ENCODE measurements around the gene TTC36. TPM values are rescaled to one million over a fixed set of nuclear protein-coding genes. Genes with fewer than 3 reads are reported as not detected.
"Not testable (repeated sequence)": the region's sequence is repeated elsewhere in the genome, so short reads cannot be mapped to it uniquely, and the experiment has no call there.

TTC36 gene
- total and polyA plus RNA-seq, 2 of the 4 experiments (the other 2 are of a cell fraction): not detected

- H3K4me2 ChIP-seq (ENCODE audit: low read depth, low read length); H3K4ac ChIP-seq (ENCODE audit: low read depth, low read length); H2BK5ac ChIP-seq (ENCODE audit: low read depth, low read length, poor library complexity, severe bottlenecking); H3K18ac ChIP-seq (ENCODE audit: low read depth, low read length); H4K91ac ChIP-seq (ENCODE audit: insufficient read depth, low read depth, low read length); H3K9ac ChIP-seq (ENCODE audit: low read depth, low read length); CTCF ChIA-PET; H3K27ac ChIP-seq (ENCODE audit: insufficient read depth, low read length); intact Hi-C loops (cut with micrococcal nuclease); H2AK9ac ChIP-seq (replicated peaks; ENCODE audit: low read depth, low read length, poor library complexity); H2AFZ ChIP-seq (replicated peaks; ENCODE audit: low read length, poor library complexity); H3K4me1 ChIP-seq (ENCODE audit: control insufficient read depth, insufficient read depth, low read length); POLR2A ChIA-PET (ENCODE audit: unreplicated experiment); in situ Hi-C loops (cut with MboI; ENCODE audit: low sequenced_read_pairs); H2AK5ac ChIP-seq (ENCODE audit: low read depth, low read length); H3K14ac ChIP-seq (replicated peaks; ENCODE audit: low read depth, low read length); BruUV-seq (replicated peaks); H4K5ac ChIP-seq (ENCODE audit: low read depth, low read length); DNase-seq; H2BK15ac ChIP-seq (ENCODE audit: low read depth, low read length); H4K8ac ChIP-seq (ENCODE audit: low read depth in 2 of 2, low read length in 2 of 2); H3K23ac ChIP-seq (ENCODE audit: low read depth, low read length); H3K56ac ChIP-seq (ENCODE audit: extremely low read depth, insufficient read depth, low read length); H3K27me3 ChIP-seq (ENCODE audit: control insufficient read depth, insufficient read depth, low read length); H2BK120ac ChIP-seq (ENCODE audit: low read depth, low read length); H3K9me3 ChIP-seq (ENCODE audit: control insufficient read depth, insufficient read depth, low read length); H3K79me1 ChIP-seq (ENCODE audit: low read depth in 1 of 2, low read length in 2 of 2); H4K20me1 ChIP-seq (ENCODE audit: insufficient read depth, low read length); H3K9me1 ChIP-seq (ENCODE audit: insufficient read depth, low read length); dilution Hi-C loops (cut with HindIII; ENCODE audit: low sequenced_read_pairs, unreplicated experiment); H3K4me3 ChIP-seq (ENCODE audit: insufficient read depth, low read depth, low read length); H2BK20ac ChIP-seq (ENCODE audit: low read depth, low read length); ATAC-seq (ENCODE audit: low read depth): not testable (repeated sequence)
- peaks cover 45% of the 10 kb centered on the region for H3K36me3 ChIP-seq (ENCODE audit: control insufficient read depth, insufficient read depth, low read length)
- no CpG with 5 or more reads among the region's 1 CpG for WGBS, 2 experiments (ENCODE audit: extremely low coverage in 2 of 2, insufficient read length in 1 of 2)
Observed at GRCh38 chr11:118481238-118481637, 46.0 kb upstream of the TTC36 start.

Measured in IMR-90 (cell line).